PC-9 (cell line): ENCODE data around the gene IGSF22.

Source experiments
- CTCF ChIP-seq: fragments of 200-600 bp; sonication (generic); conservative IDR thresholded peaks from 2 replicates; pipeline ENCODE4 v1.6.1; 2017; ENCODE audit warnings: mixed run types, antibody characterized with exemption, mild to moderate bottlenecking, moderate library complexity
- EZH2 ChIP-seq: fragments of 200-600 bp; sonication (generic); IDR thresholded peaks from 2 replicates; pipeline ENCODE4 v1.8.0; 2017; ENCODE audit warnings: antibody characterized with exemption, low read depth

DNA sequence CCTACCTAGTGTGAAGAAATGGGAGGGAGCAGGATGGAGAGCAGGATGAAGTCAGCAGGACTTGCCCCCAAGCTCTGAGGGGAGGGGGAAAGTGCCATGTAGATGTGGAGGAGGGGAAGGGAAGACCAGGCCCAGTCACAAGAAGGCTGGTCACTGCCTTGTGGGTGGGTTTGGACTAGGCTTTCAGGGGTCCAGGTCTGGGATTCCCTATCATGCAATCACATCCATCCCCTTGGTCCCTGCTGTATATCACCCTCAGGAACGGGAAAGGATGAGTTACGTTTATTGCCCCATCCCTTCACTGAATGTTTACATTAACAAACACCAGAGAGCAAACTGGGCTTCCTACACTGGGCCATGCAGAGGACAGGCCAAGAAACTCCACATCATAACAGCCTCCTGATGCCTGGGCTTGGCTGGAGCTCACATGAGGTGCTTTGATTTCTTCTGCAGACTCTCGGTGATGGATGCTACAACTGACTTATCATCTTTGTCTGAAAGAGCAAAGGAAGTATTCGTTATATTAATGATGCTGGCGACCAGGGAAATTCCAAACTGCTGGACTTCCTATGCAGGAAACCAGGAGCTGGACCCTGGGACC lies 21.8 kb downstream of the IGSF22 start:
- TF ChIP-seq CTCF (no peak), EZH2 (no peak)
